Stimulated activated CD4-positive, alpha-beta T cell treated with anti-CD3 and anti-CD28 coated beads, Interleukin-12 subunit alpha, Interleukin-12 subunit beta, amount 100 ng/mL, for 48 hours (primary cell): Measurements from ENCODE around the gene COLEC12.
"Not testable (repeated sequence)": the region's sequence is repeated elsewhere in the genome, so short reads cannot be mapped to it uniquely, and the experiment has no call there.

ENCODE experiments used
- DNase-seq, 3 donors: peaks; one replicate each; pipeline ENCODE4 v3.0.0-alpha.2; 2020; ENCODE audit warnings: low read depth in 2 of 3, low spot score in 1 of 3

COLEC12 gene

GRCh38 chr18:293536-293935, 207.0 kb downstream of the COLEC12 start:
- no peak for DNase-seq

GRCh38 chr18:292271-292670, 208.2 kb downstream of the COLEC12 start:
- no peak for DNase-seq

DNA sequence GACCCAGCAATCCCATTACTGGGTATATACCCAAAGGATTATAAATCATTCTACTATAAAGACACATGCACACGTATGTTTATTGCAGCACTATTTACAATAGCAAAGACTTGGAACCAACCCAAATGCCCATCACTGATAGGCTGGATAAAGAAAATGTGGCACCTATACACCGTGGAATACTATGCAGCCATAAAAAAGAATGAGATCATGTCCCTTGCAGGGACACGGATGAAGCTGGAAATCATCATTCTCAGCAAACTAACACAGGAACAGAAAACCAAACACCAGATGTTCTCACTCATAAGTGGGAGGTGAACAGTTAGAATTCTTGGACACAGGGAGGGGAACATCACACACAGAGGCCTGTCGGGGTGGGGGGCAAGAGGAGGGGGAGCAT, 210.5 kb downstream of the COLEC12 start:
- not testable (repeated sequence) for DNase-seq

GRCh38 chr18:289026-289425, 211.5 kb downstream of the COLEC12 start:
- no peak for DNase-seq

GRCh38 chr18:286515-287310, 213.8 kb downstream of the COLEC12 start:
- no peak for DNase-seq

- no peak for DNase-seq
Measured at GRCh38 chr18:285817-286216, 214.7 kb downstream of the COLEC12 start.

DNA sequence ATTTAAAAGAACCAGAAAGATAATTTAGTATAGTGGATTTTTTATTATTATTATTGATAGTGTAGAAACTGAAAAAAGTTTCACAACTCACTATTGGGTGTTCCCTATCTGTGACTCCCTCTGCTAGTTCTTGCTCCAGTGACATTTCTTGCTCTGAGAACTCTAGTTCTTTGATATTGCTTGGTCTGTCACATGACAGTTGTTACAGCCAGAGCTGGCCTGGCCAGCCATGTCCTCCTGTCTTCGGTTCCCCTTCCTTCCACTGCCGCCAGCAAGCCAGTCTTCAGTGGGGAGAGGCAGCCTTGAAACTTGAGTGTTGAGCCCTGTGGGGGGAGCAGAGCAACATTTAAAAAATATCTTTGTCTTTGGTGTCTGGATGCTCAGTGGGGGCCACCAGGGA, 225.0 kb downstream of the COLEC12 start:
- no peak for DNase-seq

- DNase-seq = no peak
Measured at GRCh38 chr18:274313-274712, 226.2 kb downstream of the COLEC12 start.

DNA sequence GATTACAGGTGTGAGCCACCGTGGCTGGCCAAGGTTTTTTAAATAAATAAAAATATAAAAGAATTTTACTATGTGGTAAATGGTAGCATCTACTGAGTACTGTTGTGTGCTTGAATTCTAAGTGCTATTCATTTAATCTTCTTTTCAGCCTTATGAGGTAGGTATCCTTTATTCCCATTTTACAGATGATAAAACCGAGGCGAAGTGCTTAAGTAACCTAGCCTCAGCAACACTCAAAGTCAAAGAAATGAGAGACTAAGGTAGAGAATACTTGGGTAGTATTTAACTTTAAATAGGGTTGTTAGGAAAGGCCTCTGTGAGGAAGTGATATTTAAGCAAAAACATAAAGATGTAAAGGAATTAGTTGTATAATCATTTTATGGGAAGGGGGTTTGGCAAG, 227.0 kb downstream of the COLEC12 start:
- no peak for DNase-seq

GRCh38 chr18:272650-273049, 227.9 kb downstream of the COLEC12 start:
- DNase-seq = no peak

DNA sequence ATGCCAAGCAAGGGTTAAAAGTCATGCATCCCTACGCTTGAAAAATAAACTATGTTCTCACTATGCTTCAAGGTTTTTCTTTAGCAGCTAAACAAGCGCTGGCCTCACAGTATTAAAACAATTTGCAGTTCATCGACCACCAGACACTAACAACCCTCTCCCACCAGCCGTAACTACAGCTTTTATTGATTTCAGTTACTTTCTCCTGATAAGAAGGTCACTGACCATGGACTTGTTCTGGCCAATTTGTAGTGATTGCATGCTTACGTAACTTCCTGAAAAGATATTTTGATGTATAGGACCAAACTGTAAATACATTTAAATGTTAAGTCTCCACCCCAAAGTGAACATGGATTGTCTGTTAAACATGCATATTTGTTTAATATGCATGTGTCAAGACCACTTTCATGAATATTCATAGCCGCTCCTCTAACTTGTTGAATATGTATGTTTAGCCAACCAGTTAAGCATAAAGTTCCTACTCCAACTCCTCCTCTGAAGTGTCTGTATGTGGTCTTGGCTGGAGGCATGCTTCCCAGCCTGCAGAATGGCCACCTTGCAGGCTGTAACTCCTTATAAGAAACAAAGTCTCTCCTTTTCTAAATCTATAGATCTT, 230.9 kb downstream of the COLEC12 start:
- no peak for DNase-seq

DNA sequence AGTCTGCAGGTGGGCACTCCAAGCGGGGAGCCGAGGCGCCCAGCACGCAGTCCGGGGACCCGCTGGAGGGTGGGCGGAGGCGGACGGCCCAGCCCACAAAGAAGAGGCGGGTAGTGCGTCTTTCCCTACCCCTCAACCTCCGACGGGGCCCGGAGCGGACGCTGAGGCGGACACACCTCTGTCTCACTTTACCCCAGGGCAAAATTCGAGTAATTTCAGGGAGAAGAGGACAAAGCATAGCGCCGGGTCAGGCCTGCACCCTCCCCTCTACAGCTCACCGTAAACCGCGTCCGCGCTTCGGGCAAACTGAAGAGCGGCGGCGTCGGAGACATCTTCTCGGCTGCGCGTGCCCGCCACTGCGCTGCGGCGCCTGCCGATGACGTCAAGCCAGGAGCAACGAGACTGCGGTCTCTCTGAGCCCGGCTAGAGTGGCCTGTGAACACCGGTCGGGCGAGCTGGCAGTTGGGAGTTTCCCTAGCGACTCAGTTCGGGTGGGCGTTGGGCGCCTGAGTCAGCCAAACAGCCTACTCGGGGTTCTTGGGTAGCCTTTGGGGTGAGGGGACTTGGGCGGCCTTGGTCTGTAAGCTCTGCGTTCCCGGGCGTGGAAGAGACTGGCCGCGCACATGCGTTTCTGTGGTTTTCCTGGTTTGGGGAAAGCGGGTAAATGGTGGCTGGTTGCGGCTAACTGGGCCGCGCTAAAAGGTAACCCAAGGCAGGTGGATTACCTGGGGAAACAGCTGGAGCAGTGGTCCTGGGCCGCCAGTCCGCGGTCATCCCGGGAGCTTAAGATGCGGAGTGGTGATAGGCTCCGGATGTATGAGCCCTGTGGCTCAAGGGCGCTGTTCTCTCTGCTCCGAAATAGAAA, 232.6 kb downstream of the COLEC12 start, which contains the start of gene THOC1:
Gene THOC1 (minus strand): TSS at position 360 of the 865 bp plus-strand sequence. CDS start 28 bp downstream, at position 332.
- DNase-seq = peak; percentile 93 to 95 (median 94)

GRCh38 chr18:267380-267687, 233.2 kb downstream of the COLEC12 start:
- DNase-seq = peak in 1 of 3 donors; percentile 14
